CD14-positive monocyte (primary cell): ENCODE measurements around the gene BRPF1. TPM values are rescaled to one million over a fixed set of nuclear protein-coding genes. Genes with fewer than 3 reads are reported as not detected.

ENCODE experiments used
- DNase-seq, 3 donors: peaks; one replicate each; pipeline ENCODE4 v3.0.0-alpha.2; 2011 to 2022
- H2AFZ ChIP-seq: 2 replicates; pipeline ENCODE4 v1.6.0; 2012; ENCODE audit warnings: mild to moderate bottlenecking, low read depth, low read length, inconsistent platforms; ENCODE audit not compliant: insufficient read depth, poor library complexity, severe bottlenecking
- H3K27ac ChIP-seq, 2 donors: 1 replicate in 1 of 2; 2 replicates in 1 of 2; pipeline ENCODE4 v1.5.1; 2012 to 2013; ENCODE audit warnings: low read length in 2 of 2, control low read depth in 1 of 2, inconsistent platforms in 1 of 2, low read depth in 1 of 2, mild to moderate bottlenecking in 1 of 2
- H3K27me3 ChIP-seq, 2 donors: one replicate each; pipeline versions ENCODE4 v1.6.0 to v1.6.1; 2011 to 2013; ENCODE audit warnings: low read length in 2 of 2; ENCODE audit not compliant: control insufficient read depth in 2 of 2, insufficient read depth in 2 of 2
- H3K36me3 ChIP-seq, 2 donors: replicated peaks in 1 of 2; 1 replicate in 1 of 2; 2 replicates in 1 of 2; pipeline versions ENCODE4 v1.5.1 to v1.6.1; 2012 to 2013; ENCODE audit warnings: low read length in 2 of 2, control low read depth in 1 of 2, inconsistent platforms in 1 of 2, mild to moderate bottlenecking in 1 of 2; ENCODE audit not compliant: insufficient read depth in 2 of 2, control insufficient read depth in 1 of 2
- H3K4me1 ChIP-seq, 2 donors: 1 replicate in 1 of 2; 2 replicates in 1 of 2; pipeline versions ENCODE4 v1.5.1 to v1.6.1; 2012 to 2013; ENCODE audit warnings: low read length in 2 of 2, control low read depth in 1 of 2, inconsistent platforms in 1 of 2, mild to moderate bottlenecking in 1 of 2, moderate library complexity in 1 of 2; ENCODE audit not compliant: insufficient read depth in 2 of 2, control insufficient read depth in 1 of 2
- H3K4me2 ChIP-seq: replicated peaks from 2 replicates; pipeline ENCODE3; 2012; ENCODE audit warnings: low read length, moderate library complexity, mild to moderate bottlenecking; ENCODE audit not compliant: poor library complexity, severe bottlenecking; ENCODE audit errors: extremely low read depth
- H3K4me3 ChIP-seq, 3 experiments: fragments of 200-600 bp in 1 of 3; sonication (generic) in 1 of 3; replicated peaks in 1 of 3; 1 replicate in 2 of 3; 2 replicates in 1 of 3; pipeline ENCODE4 v1.5.1; 2011 to 2013; ENCODE audit warnings: low read length in 3 of 3, mild to moderate bottlenecking in 3 of 3, control low read depth in 2 of 3, low read depth in 2 of 3, inconsistent platforms in 1 of 3, moderate library complexity in 1 of 3
- H3K79me2 ChIP-seq: 2 replicates; pipeline ENCODE4 v1.6.0; 2012; ENCODE audit warnings: mild to moderate bottlenecking, control low read depth, inconsistent platforms, low read length, moderate library complexity; ENCODE audit not compliant: insufficient read depth
- H3K9ac ChIP-seq: 2 replicates; pipeline ENCODE4 v1.6.0; 2017; ENCODE audit warnings: low read length, mild to moderate bottlenecking; ENCODE audit not compliant: insufficient read depth, poor library complexity, severe bottlenecking
- H3K9me3 ChIP-seq, 2 donors: replicated peaks in 1 of 2; 1 replicate in 1 of 2; 2 replicates in 1 of 2; pipeline versions ENCODE4 v1.5.1 to v1.6.1; 2012 to 2013; ENCODE audit warnings: low read length in 2 of 2, control low read depth in 1 of 2; ENCODE audit not compliant: control insufficient read depth in 1 of 2, insufficient read depth in 1 of 2
- H4K20me1 ChIP-seq: 2 replicates; pipeline ENCODE4 v1.6.0; 2012; ENCODE audit warnings: mild to moderate bottlenecking, low read length, control low read depth, moderate library complexity; ENCODE audit not compliant: insufficient read depth
- H3K27ac Mint-ChIP-seq, 7 donors: one replicate each; pipeline ENCODE4 v1.8.0; 2020; ENCODE audit warnings: mild to moderate bottlenecking in 7 of 7, mixed read lengths in 7 of 7, moderate library complexity in 6 of 7, inconsistent platforms in 2 of 7
- H3K27me3 Mint-ChIP-seq, 3 donors: one replicate each; pipeline ENCODE4 v1.8.0; 2021 to 2022; ENCODE audit warnings: low read depth in 3 of 3, mild to moderate bottlenecking in 3 of 3, mixed read lengths in 3 of 3, moderate library complexity in 3 of 3, inconsistent platforms in 1 of 3
- H3K36me3 Mint-ChIP-seq, 2 donors: one replicate each; pipeline ENCODE4 v1.8.0; 2020; ENCODE audit warnings: mixed read lengths in 2 of 2, inconsistent platforms in 1 of 2, mild to moderate bottlenecking in 1 of 2
- H3K4me1 Mint-ChIP-seq: one replicate; pipeline ENCODE4 v1.8.0; 2020; ENCODE audit warnings: mild to moderate bottlenecking, mixed read lengths
- H3K4me3 Mint-ChIP-seq, 2 donors: one replicate each; pipeline ENCODE4 v1.8.0; 2020; ENCODE audit warnings: mild to moderate bottlenecking in 2 of 2, mixed read lengths in 2 of 2, moderate library complexity in 1 of 2
- H3K9me3 Mint-ChIP-seq, 7 donors: one replicate each; pipeline ENCODE4 v1.8.0; 2020 to 2022; ENCODE audit warnings: mixed read lengths in 7 of 7, mild to moderate bottlenecking in 6 of 7, moderate library complexity in 6 of 7, inconsistent platforms in 2 of 7
- CTCF ChIP-seq: fragments of 200-600 bp; IDR thresholded peaks from one replicate; pipeline ENCODE4 v1.8.0; 2022; ENCODE audit warnings: antibody characterized with exemption, mild to moderate bottlenecking
- WGBS: methylation state at CpG from one replicate; pipeline ENCODE4 v1.1.5; 2013; ENCODE audit warnings: missing lambda C conversion rate; ENCODE audit not compliant: insufficient coverage; 5-methylcytosine and 5-hydroxymethylcytosine counted together
- intact Hi-C, 2 donors: fragments of 100-400 bp; cut with micrococcal nuclease; formaldehyde crosslinking; loops; one replicate each; pipeline versions ENCODE4 v1.15.0 to v1.15.1; 2023
- polyA plus RNA-seq, 3 donors: library from polyadenylated mRNA; depleted of rRNA in 1 of 3; unstranded in 2 of 3; stranded (reverse) in 1 of 3; fragments of 300-500 nt in 2 of 3; fragments of >200 nt in 1 of 3; fragmentation: Illumina TruSeq in 2 of 3; gene quantifications; 1 replicate in 2 of 3; 2 replicates in 1 of 3; pipeline ENCODE4 v1.2.3, GENCODE V29; 2012 to 2021

Gene BRPF1
- polyA plus RNA-seq, 3 donors: 5.1 to 22.5 (median 10.4) TPM

GRCh38 chr3:9736831-9737230 lies 5.3 kb downstream of the BRPF1 start:
- no peak overlapping the region for H3K4me3 ChIP-seq

GRCh38 chr3:9739181-9739580 lies 7.6 kb downstream of the BRPF1 start:
- no peak overlapping the region for H3K4me3 ChIP-seq
- Mint-ChIP-seq H3K36me3 (peaks cover 85 to 98% of the 10 kb centered on the region in 2 donors), H3K27me3 (peaks cover 0 to 1% (median 0%) of the 10 kb centered on the region in 3 donors), H3K4me1 (peaks cover 15% of the 10 kb centered on the region), H3K27ac (peak overlapping the region in 1 of 7 donors; percentile 27), H3K9me3 (no peaks in the 10 kb centered on the region), H3K4me3 (no peak overlapping the region)
- peaks cover 57% of the 10 kb centered on the region for H3K79me2 ChIP-seq
- H4K20me1 ChIP-seq: peaks cover 80% of the 10 kb centered on the region
- H3K27ac ChIP-seq: no peak overlapping the region
- TF ChIP-seq CTCF: no peak
- no peak overlapping the region for H3K4me2 ChIP-seq
- WGBS: 97% methylated on average over 15 of the region's 15 CpGs
- H3K9ac ChIP-seq: no peak overlapping the region
- H3K27me3 ChIP-seq: no peaks in the 10 kb centered on the region
- H3K9me3 ChIP-seq: no peaks in the 10 kb centered on the region
- H3K4me1 ChIP-seq: peaks cover 13 to 15% of the 10 kb centered on the region in 2 donors
- H2AFZ ChIP-seq: no peak overlapping the region
- no peak for DNase-seq
- intact Hi-C loops: no loop called here
- peaks cover 92 to 99% of the 10 kb centered on the region in 2 donors for H3K36me3 ChIP-seq

More at GRCh38 chr3:9736831-9737230, 5.3 kb downstream of the BRPF1 start:
- Histone ChIP-seq H3K36me3 (peaks cover 71 to 80% of the 10 kb centered on the region in 2 donors), H3K27ac (peak overlapping the region in 1 of 2 donors; percentile 30), H3K4me1 (peaks cover 34 to 37% of the 10 kb centered on the region in 2 donors), H3K4me2 (no peak overlapping the region), H3K9ac (no peak overlapping the region), H3K79me2 (peaks cover 81% of the 10 kb centered on the region), H2AFZ (no peak overlapping the region), H3K27me3 (no peaks in the 10 kb centered on the region), H4K20me1 (peaks cover 94% of the 10 kb centered on the region), H3K9me3 (no peaks in the 10 kb centered on the region)
- intact Hi-C loops: no loop called here
- 40% methylated on average over 1 of the region's 2 CpGs for WGBS
- no peak overlapping the region for H3K4me3 Mint-ChIP-seq
- DNase-seq: no peak
- H3K4me1 Mint-ChIP-seq: peaks cover 35% of the 10 kb centered on the region
- H3K36me3 Mint-ChIP-seq: peaks cover 68 to 84% of the 10 kb centered on the region in 2 donors
- H3K27ac Mint-ChIP-seq: no peak overlapping the region
- H3K27me3 Mint-ChIP-seq: peaks cover 0 to 1% (median 0%) of the 10 kb centered on the region in 3 donors
- TF ChIP-seq CTCF: no peak
- no peaks in the 10 kb centered on the region for H3K9me3 Mint-ChIP-seq
